ENCODE results near the gene DDX24. TPM values are rescaled to one million over a fixed set of nuclear protein-coding genes. Genes with fewer than 3 reads are reported as not detected.

DDX24 gene
- total RNA-seq, 2 donors from 2014 or later, result 131 to 137 TPM

DNA sequence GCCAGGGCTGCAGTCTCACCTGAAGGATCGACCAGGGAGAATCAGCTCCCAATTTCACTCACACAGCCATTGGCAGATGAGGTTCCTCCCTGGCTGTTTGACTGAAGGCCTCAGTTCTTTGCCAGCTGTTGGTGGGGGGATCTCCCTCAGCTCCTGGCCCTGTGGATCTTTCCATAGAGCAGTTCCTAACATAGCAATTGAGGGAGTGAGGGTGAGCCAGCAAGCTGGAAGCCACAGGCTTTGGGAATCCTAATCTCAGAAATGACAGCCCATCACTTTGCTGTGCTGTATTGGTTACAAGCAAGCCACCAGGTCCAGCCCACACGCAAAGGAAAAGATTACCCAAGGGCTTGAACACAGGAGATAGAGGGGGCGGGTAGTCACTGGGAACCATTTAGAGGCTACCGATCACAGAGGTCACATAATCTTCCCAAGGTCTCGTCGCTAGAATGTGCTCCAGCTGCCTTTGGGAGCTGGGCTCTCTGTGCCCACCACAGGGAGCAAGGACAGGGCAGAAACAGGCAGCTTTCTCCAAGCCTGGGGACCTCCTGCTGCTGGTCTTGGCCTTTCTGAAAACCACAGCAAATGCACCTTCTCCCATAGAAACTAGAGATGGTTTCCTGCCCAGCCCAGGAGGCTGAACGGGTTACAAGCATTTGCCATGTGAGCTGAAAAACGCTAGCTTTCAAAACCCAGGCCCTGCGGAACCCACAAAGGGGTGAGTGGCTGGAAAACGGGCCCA is 59.4 kb downstream of the DDX24 start:
- Histone ChIP-seq H3K9ac (ENCODE audit: extremely low read depth, low read length, poor library complexity, severe bottlenecking) (no peak overlapping the region), H3K27ac (ENCODE audit: low read depth, low read length) (no peak overlapping the region), H3K9me3 (ENCODE audit: control insufficient read depth, low read length) (no peaks in the 10 kb centered on the region), H3K4me3 (ENCODE audit: low read length) (no peak overlapping the region), H3K36me3 (ENCODE audit: control insufficient read depth, insufficient read depth, low read length) (no peaks in the 10 kb centered on the region), H3K4me1 (ENCODE audit: control insufficient read depth, insufficient read depth, low read length) (peaks cover 8% of the 10 kb centered on the region), H3K27me3 (ENCODE audit: control insufficient read depth, insufficient read depth, low read length, poor library complexity, severe bottlenecking) (no peaks in the 10 kb centered on the region)
- Mint-ChIP-seq H3K4me3 (no peak overlapping the region), H3K27me3 (ENCODE audit: insufficient read depth) (peaks cover 9% of the 10 kb centered on the region), H3K36me3 (ENCODE audit: low read depth) (no peaks in the 10 kb centered on the region), H3K9me3 (no peaks in the 10 kb centered on the region), H3K4me1 (peaks cover 17% of the 10 kb centered on the region), H3K27ac (no peak overlapping the region)
- no peak for DNase-seq
- 75 to 79% methylated on average over 6 to 10 of the region's 10 CpGs for WGBS, 2 experiments (ENCODE audit: insufficient coverage in 1 of 2, insufficient read length in 1 of 2)
- no peak for TF ChIP-seq CTCF (conservative IDR thresholded peaks at IDR 0.05)

GRCh38 chr14:94021001-94021400 is 60.0 kb downstream of the DDX24 start:
- peaks cover 11% of the 10 kb centered on the region for H3K27me3 Mint-ChIP-seq (ENCODE audit: insufficient read depth)
- no peak for TF ChIP-seq CTCF (conservative IDR thresholded peaks at IDR 0.05)
- H3K9me3 Mint-ChIP-seq, result no peaks in the 10 kb centered on the region
- no peak overlapping the region for H3K4me3 ChIP-seq (ENCODE audit: low read length)
- peaks cover 4% of the 10 kb centered on the region for H3K27me3 ChIP-seq (ENCODE audit: control insufficient read depth, insufficient read depth, low read length, poor library complexity, severe bottlenecking)
- WGBS, 2 experiments (ENCODE audit: insufficient coverage in 1 of 2, insufficient read length in 1 of 2), result 88% methylated on average over 2 of the region's 2 CpGs; no CpG with 5 or more reads in 1 of the 2 experiments
- H3K27ac ChIP-seq (ENCODE audit: low read depth, low read length), result no peak overlapping the region
- no peaks in the 10 kb centered on the region for H3K36me3 Mint-ChIP-seq (ENCODE audit: low read depth)
- no peaks in the 10 kb centered on the region for H3K36me3 ChIP-seq (ENCODE audit: control insufficient read depth, insufficient read depth, low read length)
- no peak overlapping the region for H3K27ac Mint-ChIP-seq
- peaks cover 8% of the 10 kb centered on the region for H3K4me1 ChIP-seq (ENCODE audit: control insufficient read depth, insufficient read depth, low read length)
- H3K4me3 Mint-ChIP-seq, result no peak overlapping the region
- no peak for DNase-seq
- no peak overlapping the region for H3K9ac ChIP-seq (ENCODE audit: extremely low read depth, low read length, poor library complexity, severe bottlenecking)
- H3K9me3 ChIP-seq (ENCODE audit: control insufficient read depth, low read length), result no peaks in the 10 kb centered on the region
- H3K4me1 Mint-ChIP-seq, result peaks cover 17% of the 10 kb centered on the region

DNA sequence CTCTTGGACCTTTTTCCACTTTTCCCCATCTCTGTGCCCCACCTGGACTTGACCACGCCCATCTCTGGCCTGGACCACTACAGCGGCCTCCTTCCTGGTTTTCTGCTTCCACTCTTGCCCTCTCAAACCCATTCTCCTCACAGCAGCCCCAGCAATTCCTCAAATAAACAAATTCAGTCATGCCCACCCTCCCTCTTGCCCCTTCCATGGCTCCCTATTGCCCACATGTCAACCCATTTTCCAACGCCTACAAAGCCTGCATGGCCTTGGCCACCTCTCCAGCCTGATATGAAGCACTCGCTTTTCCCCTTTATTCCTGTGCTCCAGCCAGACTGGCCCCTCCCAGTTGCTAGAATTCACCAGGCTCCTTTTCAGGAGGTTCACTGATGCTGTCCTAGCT is 60.7 kb downstream of the DDX24 start:
- no peak for TF ChIP-seq CTCF (conservative IDR thresholded peaks at IDR 0.05)
- Histone ChIP-seq H3K9me3 (ENCODE audit: control insufficient read depth, low read length) (no peaks in the 10 kb centered on the region), H3K36me3 (ENCODE audit: control insufficient read depth, insufficient read depth, low read length) (no peaks in the 10 kb centered on the region), H3K27me3 (ENCODE audit: control insufficient read depth, insufficient read depth, low read length, poor library complexity, severe bottlenecking) (peaks cover 5% of the 10 kb centered on the region), H3K27ac (ENCODE audit: low read depth, low read length) (no peak overlapping the region), H3K9ac (ENCODE audit: extremely low read depth, low read length, poor library complexity, severe bottlenecking) (no peak overlapping the region), H3K4me3 (ENCODE audit: low read length) (no peak overlapping the region), H3K4me1 (ENCODE audit: control insufficient read depth, insufficient read depth, low read length) (peaks cover 8% of the 10 kb centered on the region)
- H3K27me3 Mint-ChIP-seq (ENCODE audit: insufficient read depth), result peaks cover 11% of the 10 kb centered on the region
- H3K27ac Mint-ChIP-seq, result no peak overlapping the region
- peaks cover 15% of the 10 kb centered on the region for H3K4me1 Mint-ChIP-seq
- no peaks in the 10 kb centered on the region for H3K36me3 Mint-ChIP-seq (ENCODE audit: low read depth)
- DNase-seq, result no peak
- H3K4me3 Mint-ChIP-seq, result no peak overlapping the region
- no peaks in the 10 kb centered on the region for H3K9me3 Mint-ChIP-seq
- WGBS, 2 experiments (ENCODE audit: insufficient coverage in 1 of 2, insufficient read length in 1 of 2), result 95 to 97% methylated on average over 4 of the region's 4 CpGs

Data from endodermal cell (in vitro differentiated cells).